EL (cell line): Measurements from ENCODE around the gene MUC13.

Experiments
- DNase-seq: peaks from one replicate; pipeline ENCODE4 v3.0.0-alpha.2; 2016

The MUC13 gene

DNA sequence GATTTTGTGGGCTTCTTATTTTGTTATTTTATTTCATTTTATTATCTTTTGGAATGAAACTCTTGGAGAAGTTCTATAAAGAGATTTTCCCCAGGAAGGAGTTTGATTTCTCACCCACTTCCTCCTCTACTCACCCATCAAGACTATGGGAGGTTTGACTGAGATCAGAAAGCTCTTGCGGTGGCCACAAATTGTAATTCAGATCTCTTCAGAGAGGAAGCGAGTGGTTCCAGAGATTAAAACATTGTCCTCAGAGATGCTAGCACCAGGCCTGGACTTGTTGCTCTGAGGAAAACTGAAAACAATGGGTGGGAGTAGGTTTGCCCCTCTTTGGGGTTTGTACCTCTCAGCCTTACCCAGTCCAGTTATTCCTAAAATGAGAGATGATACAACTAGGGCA, 8.1 kb upstream of the MUC13 start:
- DNase-seq: no peak

DNA sequence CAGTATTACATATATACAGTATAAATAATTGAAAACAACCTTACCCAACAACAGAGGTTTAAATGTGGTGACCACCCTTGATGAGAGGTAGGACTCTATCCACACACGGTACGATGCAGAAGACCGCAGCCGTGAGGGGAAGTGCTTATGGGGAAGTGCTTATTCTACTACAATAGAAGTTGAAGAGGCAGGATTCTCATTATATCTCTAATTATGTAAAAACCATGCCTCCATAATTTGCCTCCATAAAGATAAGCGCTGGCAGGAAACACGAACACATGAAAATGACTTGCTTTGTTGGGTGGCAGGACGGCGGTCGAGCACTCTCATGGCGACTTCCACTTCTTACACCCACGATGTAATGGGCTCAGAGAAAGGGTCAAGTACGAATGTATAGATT, 7.2 kb upstream of the MUC13 start:
- DNase-seq: no peak

GRCh38 chr3:124939661-124940060, 5.1 kb upstream of the MUC13 start:
- no peak for DNase-seq

DNA sequence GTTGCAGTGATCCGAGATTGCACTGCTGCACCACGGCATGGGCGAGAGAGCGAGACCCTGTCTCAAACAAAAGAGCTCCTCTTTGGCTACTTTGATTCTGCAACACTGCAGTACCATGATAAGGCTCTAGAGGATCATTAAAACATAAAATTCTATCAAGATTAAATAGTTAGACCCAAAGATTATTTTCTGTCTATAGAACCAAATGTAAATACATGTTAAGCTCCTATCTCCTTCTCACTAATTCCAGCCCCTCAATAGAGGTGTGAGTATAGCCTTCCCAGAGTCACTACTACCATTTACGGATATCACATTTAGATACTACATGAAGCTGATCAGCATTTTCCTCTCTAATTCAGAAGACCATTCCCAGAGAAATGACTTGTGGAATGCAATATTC, 4.3 kb upstream of the MUC13 start:
- no peak for DNase-seq

GRCh38 chr3:124937049-124937448, 2.5 kb upstream of the MUC13 start:
- DNase-seq: no peak

- no peak for DNase-seq
Observed at GRCh38 chr3:124935794-124936542, 1.4 kb upstream of the MUC13 start.

DNA sequence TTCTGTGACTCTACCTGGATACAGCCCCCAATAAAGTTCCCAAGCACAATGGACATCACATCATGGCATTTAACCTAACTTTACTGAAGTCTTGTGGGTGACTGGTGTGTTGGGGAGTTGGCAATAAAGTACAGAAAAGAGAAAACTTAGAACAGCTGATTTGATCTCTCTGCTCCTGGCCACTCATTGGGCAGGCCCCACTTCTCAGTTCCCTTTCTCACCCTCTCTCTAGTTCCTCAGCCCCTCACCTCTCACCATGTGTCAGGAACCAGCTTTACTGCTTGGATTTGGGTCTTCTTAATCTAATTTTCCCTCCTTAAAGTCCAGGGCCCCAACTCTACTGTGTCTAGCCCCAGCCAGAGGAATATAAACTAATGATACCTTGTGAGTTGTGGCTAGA, 713 bp upstream of the MUC13 start:
- no peak for DNase-seq

GRCh38 chr3:124928333-124929202, 6.0 kb downstream of the MUC13 start:
- peak; percentile 71 for DNase-seq

DNA sequence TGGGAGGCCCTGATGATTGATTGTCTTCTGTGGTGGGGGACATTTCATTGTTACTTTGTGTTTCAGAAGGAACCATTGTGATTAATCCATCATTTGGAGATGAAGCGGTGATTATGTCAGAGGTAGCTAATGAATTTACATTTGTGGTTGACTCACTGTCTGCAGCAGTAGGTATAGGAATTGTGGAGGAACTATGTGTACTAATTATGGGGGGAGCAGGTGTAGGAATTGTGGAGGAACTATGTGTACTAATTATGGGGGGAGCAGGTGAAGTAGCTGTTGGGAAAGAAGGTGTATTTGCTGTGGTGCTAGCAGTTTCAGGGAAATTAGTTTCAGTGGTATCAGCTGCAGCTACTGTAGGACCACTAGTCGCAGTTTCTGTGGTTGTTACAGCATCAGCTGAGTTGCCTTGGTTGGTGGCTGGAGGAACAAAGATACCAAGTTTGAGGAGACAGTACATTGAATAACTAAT, 6.9 kb downstream of the MUC13 start:
- DNase-seq: no peak

DNA sequence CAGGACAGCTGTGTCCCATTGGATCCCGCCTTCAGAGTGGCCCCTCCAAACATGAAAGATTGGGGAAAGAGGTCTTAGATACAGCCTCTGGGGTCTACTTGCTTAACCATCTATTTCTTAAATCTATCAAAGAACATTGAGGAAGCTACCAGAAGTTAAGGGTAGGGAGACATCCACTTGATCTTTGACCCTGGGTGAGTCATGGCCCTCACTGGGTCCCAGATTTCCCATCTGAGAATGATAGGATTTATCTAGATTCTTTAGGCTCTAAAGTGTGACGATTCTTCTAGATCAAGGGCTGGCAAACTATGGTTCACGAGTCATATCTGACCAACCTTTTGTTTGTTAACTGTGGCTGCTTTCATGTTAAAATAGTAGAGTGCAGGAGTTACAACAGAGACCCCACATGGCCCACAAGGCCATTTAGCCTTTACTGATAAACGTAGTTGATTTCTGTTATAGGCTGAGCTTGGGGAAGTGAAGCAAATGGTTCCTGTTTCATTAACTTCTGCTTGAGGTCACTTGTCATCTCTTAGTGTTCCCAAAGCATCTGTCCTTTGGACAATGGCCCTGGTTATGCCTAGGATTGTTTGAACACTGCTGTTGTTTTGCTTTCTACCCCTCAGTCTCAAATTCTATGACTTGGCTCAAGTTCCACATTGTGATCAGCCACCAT, 8.0 kb downstream of the MUC13 start:
- peak; percentile 11 for DNase-seq

DNA sequence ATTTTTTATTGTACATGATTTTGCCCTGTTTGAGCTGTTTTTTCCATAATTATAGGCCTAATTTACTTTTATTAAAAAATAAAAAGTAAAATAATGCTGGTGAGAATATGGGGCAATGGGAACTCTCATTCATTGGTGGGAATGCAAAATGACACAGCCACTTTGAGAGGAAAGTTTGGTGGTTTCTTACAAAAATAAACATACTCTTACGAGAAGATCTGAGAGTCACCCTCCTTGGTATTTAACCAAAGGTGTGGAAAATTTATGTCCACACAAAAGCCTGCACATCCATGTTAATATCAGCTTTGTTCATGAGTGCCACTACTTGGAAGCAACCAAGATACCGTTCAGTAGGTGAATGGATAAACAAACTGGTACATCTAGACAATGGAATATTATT, 9.8 kb downstream of the MUC13 start:
- peak; percentile 10 for DNase-seq

- DNase-seq: peak; percentile 5
Observed at GRCh38 chr3:124923833-124924232, 10.7 kb downstream of the MUC13 start.

DNA sequence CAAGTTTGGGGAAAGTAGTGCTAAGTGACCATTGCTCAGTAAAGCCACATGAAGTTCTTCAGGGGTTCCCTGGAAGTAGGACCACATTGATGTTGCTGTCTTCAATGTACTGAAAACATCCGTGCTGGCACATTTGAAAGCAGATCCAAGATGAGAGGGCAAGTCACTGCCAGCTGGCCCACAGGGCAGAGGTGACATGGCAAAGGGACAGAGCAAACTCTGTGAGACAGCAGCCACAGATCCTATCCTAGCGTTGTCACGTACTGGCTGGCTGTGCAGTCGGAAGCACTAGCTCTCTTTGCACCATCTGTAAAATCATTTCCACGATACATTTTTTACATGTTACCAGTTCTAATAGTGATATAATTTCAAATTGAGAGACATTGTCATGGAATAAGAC, 13.8 kb downstream of the MUC13 start:
- DNase-seq: no peak

DNA sequence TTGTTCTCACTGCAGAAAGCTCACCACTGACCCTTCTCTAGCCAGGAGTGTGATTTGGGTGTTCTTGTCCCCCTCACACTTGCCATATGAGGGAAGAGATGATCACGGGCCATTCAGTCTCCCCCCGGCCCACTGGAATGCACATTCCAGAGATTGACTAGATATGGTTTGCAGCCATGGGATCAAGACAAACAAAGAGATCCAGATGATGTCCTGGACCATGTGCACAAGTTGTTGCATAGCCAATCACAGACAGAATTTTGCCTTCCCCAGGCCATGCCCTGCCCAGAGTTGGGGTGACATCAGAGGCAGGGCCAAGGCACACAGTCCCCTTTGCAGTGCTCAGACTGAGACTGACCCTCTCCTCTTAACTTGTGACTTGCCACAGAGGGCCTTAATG, 14.8 kb downstream of the MUC13 start:
- DNase-seq: peak; percentile 58

DNA sequence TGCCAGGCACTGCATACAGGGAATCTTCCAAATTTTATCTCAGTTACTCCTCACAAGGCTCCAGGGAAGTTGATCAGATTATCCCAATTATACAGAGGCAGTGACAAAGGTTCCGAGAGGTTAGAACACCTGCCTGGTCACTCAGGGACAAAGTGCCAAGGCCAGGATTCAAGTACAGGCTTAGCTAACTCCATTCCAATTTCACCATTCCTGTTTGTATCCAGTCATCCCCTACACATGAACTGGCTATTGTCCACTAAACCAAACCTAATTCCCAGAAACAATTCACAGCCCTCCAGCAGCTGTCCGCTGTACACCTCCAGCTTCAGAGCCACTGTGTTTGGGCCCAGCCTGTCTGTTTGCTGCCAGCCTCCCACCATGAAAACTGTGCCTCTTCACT, 16.0 kb downstream of the MUC13 start:
- DNase-seq: no peak

GRCh38 chr3:124916837-124917409, 17.6 kb downstream of the MUC13 start:
- DNase-seq: no peak

DNA sequence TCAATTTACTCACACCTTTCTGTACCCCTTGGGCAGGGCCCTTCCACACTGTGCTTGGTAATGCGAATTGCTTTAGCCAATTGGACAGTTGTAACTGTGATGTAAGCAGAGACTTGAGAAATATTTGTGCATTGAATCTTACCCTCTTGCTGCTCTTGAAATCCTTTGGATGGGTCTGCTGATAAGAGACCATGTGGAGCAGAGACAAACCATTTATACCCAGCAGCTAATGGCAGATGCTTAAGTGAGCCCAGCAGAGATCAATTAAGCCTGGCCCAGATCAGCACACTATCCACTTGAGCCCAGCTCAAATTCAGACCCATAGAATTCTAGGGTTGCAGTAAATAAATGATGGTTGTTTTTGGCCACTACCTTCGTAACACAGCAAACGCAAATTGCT, 19.3 kb downstream of the MUC13 start:
- DNase-seq: no peak

DNA sequence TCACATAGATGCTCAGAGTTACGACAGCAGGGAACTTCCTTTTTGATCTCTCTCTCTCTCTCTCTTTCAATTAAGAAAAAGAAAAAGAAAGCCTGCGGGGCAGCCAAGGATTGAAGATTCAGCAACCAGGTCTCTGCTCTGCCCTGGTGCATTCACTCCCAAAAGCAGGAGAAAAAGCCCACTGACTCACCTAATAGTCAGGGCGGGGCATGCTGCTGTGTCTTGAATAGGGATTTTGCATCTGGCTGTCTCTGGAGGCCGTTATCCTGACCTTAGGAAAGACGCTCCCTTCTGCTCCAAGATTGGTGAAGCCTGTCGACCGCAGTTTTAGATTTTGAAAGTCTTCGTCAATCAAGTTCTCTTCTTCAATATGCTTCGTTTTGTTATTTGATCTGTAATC, 26.6 kb downstream of the MUC13 start:
- DNase-seq: no peak

DNA sequence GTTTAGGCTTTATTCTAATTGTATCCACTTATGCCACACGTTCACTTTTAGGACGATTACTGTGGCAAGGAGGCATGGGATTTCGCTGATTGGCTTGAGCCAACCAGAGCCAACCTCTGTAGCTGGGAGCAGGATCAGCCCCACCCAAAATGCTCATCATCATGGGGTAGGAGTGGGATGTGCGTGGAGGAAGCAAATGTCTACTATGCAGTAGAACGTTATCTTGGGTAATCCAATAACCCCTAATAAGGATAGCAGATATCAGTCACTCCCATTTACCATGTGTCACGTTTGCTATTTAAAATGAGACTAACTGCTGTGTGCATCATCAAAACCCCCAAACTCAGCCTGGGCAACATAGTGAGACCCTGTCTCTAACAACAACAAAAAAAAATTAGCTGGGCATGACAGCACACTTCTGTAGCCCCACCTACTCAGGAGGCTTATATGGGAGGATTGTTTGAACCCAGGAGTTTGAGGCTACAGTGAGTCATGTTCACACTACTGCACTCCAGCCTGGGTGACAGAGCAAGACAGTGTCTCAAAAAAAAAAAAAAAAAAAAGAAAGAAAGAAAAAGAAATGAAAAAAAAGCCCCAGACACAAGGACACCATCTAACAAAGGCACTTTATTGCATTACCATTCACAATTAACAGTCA, 29.6 kb downstream of the MUC13 start:
- no peak for DNase-seq

- no peak for DNase-seq
Observed at GRCh38 chr3:124903896-124904834, 30.4 kb downstream of the MUC13 start.

DNA sequence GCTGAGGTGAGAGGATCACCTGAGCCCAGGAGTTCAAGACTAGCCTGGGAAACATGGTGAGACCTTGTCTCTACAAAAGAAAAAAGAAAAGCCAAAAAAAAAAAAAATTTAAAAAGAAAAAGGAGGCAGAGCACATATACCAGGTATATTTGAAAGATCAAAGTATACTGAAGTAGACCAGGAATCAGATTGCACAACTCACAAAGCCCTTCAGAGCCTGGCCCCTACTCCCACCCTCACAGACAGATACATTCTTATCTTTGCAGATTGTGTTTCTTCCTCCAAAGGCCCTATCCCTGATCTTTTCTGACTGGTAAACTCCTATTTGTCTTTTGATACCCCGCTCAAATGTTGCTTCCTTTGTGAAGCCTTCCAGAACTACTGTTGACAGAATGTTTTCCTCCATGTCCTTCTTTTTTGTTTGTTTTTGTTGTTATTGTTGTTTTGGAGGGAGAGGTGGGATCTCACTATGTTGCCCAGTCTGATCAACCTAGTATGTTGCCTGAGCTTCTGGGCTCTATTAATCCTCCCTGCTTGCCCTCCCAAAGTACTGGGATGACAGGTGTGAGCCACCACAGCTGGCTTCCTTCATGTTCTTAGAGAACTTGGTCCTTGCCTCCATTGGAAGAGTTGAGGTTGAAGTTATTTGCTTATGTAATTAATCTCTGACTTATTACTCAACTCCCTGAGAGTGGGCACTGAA, 37.6 kb downstream of the MUC13 start:
- no peak for DNase-seq
